NCI-H128 (cell line): ENCODE measurements around the gene ZSCAN30.

ENCODE experiments used
- DNase-seq: peaks from one replicate; lab custom pipeline; 2025; ENCODE audit not compliant: unreplicated experiment; lab: John Stamatoyannopoulos, UW

The ZSCAN30 gene

GRCh38 chr18:35282353-35282752, 7.7 kb downstream of the ZSCAN30 start:
- DNase-seq: no peak

GRCh38 chr18:35278969-35279368, 11.1 kb downstream of the ZSCAN30 start:
- no peak for DNase-seq

GRCh38 chr18:35278085-35278484, 11.9 kb downstream of the ZSCAN30 start:
- DNase-seq: no peak

GRCh38 chr18:35277633-35278032, 12.4 kb downstream of the ZSCAN30 start:
- no peak for DNase-seq

GRCh38 chr18:35276267-35276666, 13.8 kb downstream of the ZSCAN30 start:
- DNase-seq: no peak

- no peak for DNase-seq
Measured at GRCh38 chr18:35271656-35272055, 18.4 kb downstream of the ZSCAN30 start.

- DNase-seq: no peak
Measured at GRCh38 chr18:35268821-35269220, 21.2 kb downstream of the ZSCAN30 start.

- DNase-seq: no peak
Measured at GRCh38 chr18:35267809-35268208, 22.2 kb downstream of the ZSCAN30 start.

GRCh38 chr18:35267161-35267651, 22.8 kb downstream of the ZSCAN30 start:
- peak; percentile 86 for DNase-seq

GRCh38 chr18:35264409-35264808, 25.6 kb downstream of the ZSCAN30 start:
- DNase-seq: no peak

GRCh38 chr18:35256947-35257346, 33.1 kb downstream of the ZSCAN30 start:
- no peak for DNase-seq

- no peak for DNase-seq
Measured at GRCh38 chr18:35253655-35254287, 36.3 kb downstream of the ZSCAN30 start.

GRCh38 chr18:35252466-35252865, 37.6 kb downstream of the ZSCAN30 start:
- DNase-seq: no peak

- DNase-seq: no peak
Measured at GRCh38 chr18:35248429-35248828, 41.6 kb downstream of the ZSCAN30 start.

GRCh38 chr18:35247412-35248249, 42.4 kb downstream of the ZSCAN30 start:
- DNase-seq: no peak

GRCh38 chr18:35246831-35247230, 43.2 kb downstream of the ZSCAN30 start:
- no peak for DNase-seq

GRCh38 chr18:35245719-35246317, 44.2 kb downstream of the ZSCAN30 start:
- DNase-seq: no peak

GRCh38 chr18:35244671-35245070, 45.4 kb downstream of the ZSCAN30 start:
- DNase-seq: no peak

GRCh38 chr18:35242426-35242825, 47.6 kb downstream of the ZSCAN30 start:
- DNase-seq: no peak

- no peak for DNase-seq
Measured at GRCh38 chr18:35241448-35241804, 48.6 kb downstream of the ZSCAN30 start.

- DNase-seq: peak; percentile 96
Measured at GRCh38 chr18:35240664-35241447, 49.2 kb downstream of the ZSCAN30 start, which contains the start of gene ZNF397. TSS of gene ZNF397 (plus strand) at chr18:35241034. CDS start at chr18:35242471, 1,437 bp downstream.
